Measurements from ENCODE around the gene LGSN. TPM values are rescaled to one million over a fixed set of nuclear protein-coding genes. Genes with fewer than 3 reads are reported as not detected.

The LGSN gene
- total RNA-seq, 1 donor from 2014 or later: not detected

Other genes starting within 250 kb of the LGSN start
- 0.55 and 1.2 TPM in 2 replicates for gene FKBP1C, start 108.5 kb downstream of the LGSN start, total RNA-seq